ENCODE results near the gene ADAD2. TPM values are rescaled to one million over a fixed set of nuclear protein-coding genes. Genes with fewer than 3 reads are reported as not detected.
A peak's percentile ranks its signal among the peaks of the same experiment; 100 is the strongest.

Gene ADAD2
- total and polyA plus RNA-seq, 9 of the 15 experiments (the other 6 are each of a cell fraction or from before 2014, with no cell fraction given): 0.07 TPM; not detected in 8

GRCh38 chr16:84175350-84176081 lies 15.4 kb upstream of the ADAD2 start:
- CTCF ChIA-PET (ENCODE audit: low intra/inter-chr PET ratio): interaction anchor here (0.6 to 0.7 kb wide), 4 partner anchors 87 to 354 kb away, joined by 3 to 4 read pairs (median 3); no protein-coding TSS in a partner anchor
- Histone ChIP-seq H3K4me1 (replicated peaks in 1 of 2; ENCODE audit: control insufficient read depth in 2 of 2, insufficient read depth in 2 of 2, low read length in 2 of 2) (peaks cover 7 to 36% of the 10 kb centered on the region in 2 experiments; a peak in 3 of 5 replicates), H3K79me2 (ENCODE audit: control insufficient read depth, insufficient read depth, low read length) (no peaks in the 10 kb centered on the region), H3K9me3 (replicated peaks; ENCODE audit: control insufficient read depth, insufficient read depth, low read depth, low read length) (no peaks in the 10 kb centered on the region), H3K9ac (ENCODE audit: insufficient read depth in 1 of 2, low read depth in 2 of 2, low read length in 2 of 2) (0 out of 4 replicates have a peak overlapping the region, but pooled peaks of 1 of the 2 experiments have one; percentile 12), H3K27me3 (ENCODE audit: control insufficient read depth in 2 of 2, insufficient read depth in 2 of 2, low read length in 2 of 2) (peaks cover 5 to 26% of the 10 kb centered on the region in 2 experiments; a peak in 4 of 5 replicates), H3K27ac (ENCODE audit: extremely low read depth, low read depth, low read length) (no peak overlapping the region), H3K4me3 (no peak overlapping the region), H3K9me1 (ENCODE audit: control insufficient read depth, insufficient read depth, low read length) (no peaks in the 10 kb centered on the region), H3K36me3 (ENCODE audit: control insufficient read depth, insufficient read depth, low read length) (peaks cover 30% of the 10 kb centered on the region; the same call in 1 of the 3 replicates), H4K20me1 (replicated peaks; ENCODE audit: control insufficient read depth, insufficient read depth, low read length) (peaks cover 20% of the 10 kb centered on the region), H3K4me2 (ENCODE audit: insufficient read depth, low read length) (no peak overlapping the region), H2AFZ (ENCODE audit: low read depth, low read length) (peak overlapping the region; percentile 18; the same call in 1 of the 2 replicates)
- in situ Hi-C loops (cut with MboI): no loop called here
- intact Hi-C loops (cut with micrococcal nuclease): loop anchor here (1.0 to 5.0 kb wide), 3 partner anchors 35 to 218 kb away; no protein-coding TSS in a partner anchor
- WGBS (ENCODE audit: insufficient coverage, low coverage, missing lambda C conversion rate): 20% methylated on average over 10 of the region's 10 CpGs
- ATAC-seq (peak; percentile 92), FAIRE-seq (peak; percentile 96), DNase-seq (ENCODE audit: extremely low read depth in 1 of 4, low spot score in 3 of 4) (peak; percentile 76 to 85 (median 80))
- POLR2A ChIA-PET: interaction anchor here (0.7 kb wide), 3 partner anchors 9 to 114 kb away, joined by 3 to 4 read pairs (median 4); no protein-coding TSS in a partner anchor
- no TSS peak for BruUV-seq (replicated peaks)
- peak; percentile 16 for TF ChIP-seq TBP (optimal IDR thresholded peaks at IDR 0.05; ENCODE audit: low read depth, low read length)
- TF ChIP-seq ZNF232 (CRISPR knock-in tag; IDR thresholded peaks at IDR 0.05): no peak
- 0 out of 2 replicates have a peak, but pooled peaks have one; percentile 35 for TF ChIP-seq CC2D1A (IDR thresholded peaks at IDR 0.05)
- no peak for TF ChIP-seq PTTG1 (tag; IDR thresholded peaks at IDR 0.05; ENCODE audit: low read depth)
- peak; percentile 20 for TF ChIP-seq ZFP36 (IDR thresholded peaks at IDR 0.05; ENCODE audit: low read depth, low read length, partially characterized antibody)
- peak; percentile 59; the same call in 1 of the 2 replicates for TF ChIP-seq STAG1 (CRISPR knock-in tag; IDR thresholded peaks at IDR 0.05; ENCODE audit: borderline replicate concordance)
- 0 out of 2 replicates have a peak, but pooled peaks have one; percentile 16 for TF ChIP-seq ZBTB33 (CRISPR knock-in tag; IDR thresholded peaks at IDR 0.05)
- no peak for TF ChIP-seq ATF1 (CRISPR knock-in tag; IDR thresholded peaks at IDR 0.05)
- peak; percentile 78 for TF ChIP-seq ATF1 (tag; IDR thresholded peaks at IDR 0.05)
- TF ChIP-seq MYNN (IDR thresholded peaks at IDR 0.05): 0 out of 2 replicates have a peak, but pooled peaks have one; percentile 52
- no peak for TF ChIP-seq MYNN (CRISPR knock-in tag; IDR thresholded peaks at IDR 0.05)
- TF ChIP-seq SRSF3 (IDR thresholded peaks at IDR 0.05; ENCODE audit: insufficient read depth, low read length): no peak
- TF ChIP-seq TOE1 (IDR thresholded peaks at IDR 0.05; ENCODE audit: borderline replicate concordance): no peak
- TF ChIP-seq TOE1 (CRISPR knock-in tag; IDR thresholded peaks at IDR 0.05; ENCODE audit: borderline replicate concordance, low read depth): no peak
- TF ChIP-seq MAX (CRISPR knock-in tag; IDR thresholded peaks at IDR 0.05): peak; percentile 62
- peak; percentile 65 to 75 for TF ChIP-seq MNT (conservative IDR thresholded peaks at IDR 0.05)

Data from K562 (cell line).